ENCODE data around the gene EIPR1.
"Not testable (repeated sequence)": the region's sequence is repeated elsewhere in the genome, so short reads cannot be mapped to it uniquely, and the experiment has no call there.

Gene EIPR1

GRCh38 chr2:3208591-3208990 is 169.0 kb downstream of the EIPR1 start:
- no peak for DNase-seq

GRCh38 chr2:3208179-3208578 is 169.4 kb downstream of the EIPR1 start:
- DNase-seq: no peak

DNA sequence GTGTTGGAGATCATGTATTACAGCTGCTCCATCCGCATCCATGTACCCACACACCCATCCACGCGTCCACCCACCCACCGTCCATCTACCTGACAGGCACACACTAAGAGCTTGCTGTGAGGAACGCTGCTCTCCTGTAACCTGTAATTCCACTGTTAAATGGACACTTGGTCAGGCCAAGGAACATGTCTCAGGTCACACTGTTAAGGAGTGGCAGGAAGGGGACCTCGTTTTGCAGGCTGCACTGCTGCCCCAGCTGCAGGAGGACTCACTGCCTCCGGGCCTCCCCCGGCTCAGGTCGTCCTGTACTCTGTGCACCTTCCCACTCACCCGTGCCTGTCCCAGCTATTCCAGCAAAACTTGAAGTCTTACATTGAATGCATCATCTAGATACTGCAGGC is 170.5 kb downstream of the EIPR1 start:
- no peak for DNase-seq

DNA sequence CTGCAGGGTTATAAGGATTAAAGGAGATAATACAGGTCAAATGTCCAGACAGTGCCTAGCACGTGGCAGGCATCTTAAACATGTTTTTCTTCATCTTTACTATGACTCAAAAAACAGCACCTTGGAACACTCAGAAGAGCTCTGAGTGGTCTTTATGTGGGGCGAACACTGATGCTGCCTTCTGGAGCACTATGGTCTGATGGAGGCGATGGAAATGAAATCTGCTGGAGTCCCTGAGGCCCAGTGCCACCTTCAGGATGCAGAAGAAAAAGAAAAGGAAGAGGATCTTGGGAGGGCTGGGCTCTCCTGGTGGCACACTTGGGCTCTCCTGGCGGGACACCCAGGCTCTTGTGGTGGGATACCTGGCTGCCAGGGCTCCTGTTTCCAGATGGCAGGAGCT is 171.8 kb downstream of the EIPR1 start:
- no peak for DNase-seq

- no peak for DNase-seq
These were observed 173.4 kb downstream of the EIPR1 start for GRCh38 chr2:3204031-3204821.

- DNase-seq: no peak
These were observed 174.1 kb downstream of the EIPR1 start for GRCh38 chr2:3203497-3204019.

DNA sequence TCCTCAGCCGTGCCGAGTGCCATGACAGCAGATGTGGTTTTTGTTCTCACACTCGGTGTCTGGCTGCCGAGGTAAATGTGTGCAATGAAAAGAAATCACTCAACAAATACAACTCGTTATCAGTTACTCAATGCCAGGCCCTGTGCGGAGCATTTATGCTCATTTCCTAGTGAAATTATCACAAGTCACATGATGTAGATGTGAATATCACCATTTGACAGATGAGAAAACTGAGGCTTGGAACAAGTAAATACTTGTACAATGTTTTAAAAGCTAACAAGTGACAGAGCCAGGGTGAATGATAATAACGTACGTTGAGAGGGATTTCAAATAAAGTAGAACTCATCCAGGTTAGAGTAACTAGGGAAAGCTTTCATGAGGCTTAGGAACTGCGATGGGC is 174.7 kb downstream of the EIPR1 start:
- DNase-seq: no peak

DNA sequence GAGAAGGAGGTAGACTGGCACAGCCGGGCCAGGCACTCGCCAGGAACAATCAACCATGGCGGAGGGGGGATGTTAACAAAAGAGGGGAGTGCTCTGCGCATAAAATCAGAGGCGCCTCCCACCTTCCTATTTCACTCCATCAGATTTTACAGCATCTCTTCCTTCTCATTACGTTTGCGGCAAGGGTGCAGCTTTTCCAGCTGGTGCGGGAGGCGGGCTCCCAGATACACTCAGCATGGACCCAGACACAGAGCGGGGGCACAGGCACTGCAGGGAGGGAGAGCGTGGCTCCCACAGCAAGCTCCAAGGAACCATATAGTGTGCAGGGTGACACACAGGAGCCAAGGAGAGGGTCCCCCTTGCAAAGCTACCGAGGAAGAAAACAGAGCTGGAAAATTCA is 176.3 kb downstream of the EIPR1 start:
- DNase-seq: no peak

GRCh38 chr2:3200420-3200939 is 177.1 kb downstream of the EIPR1 start:
- no peak for DNase-seq

- DNase-seq: no peak
These were observed 177.8 kb downstream of the EIPR1 start for GRCh38 chr2:3199627-3200345.

DNA sequence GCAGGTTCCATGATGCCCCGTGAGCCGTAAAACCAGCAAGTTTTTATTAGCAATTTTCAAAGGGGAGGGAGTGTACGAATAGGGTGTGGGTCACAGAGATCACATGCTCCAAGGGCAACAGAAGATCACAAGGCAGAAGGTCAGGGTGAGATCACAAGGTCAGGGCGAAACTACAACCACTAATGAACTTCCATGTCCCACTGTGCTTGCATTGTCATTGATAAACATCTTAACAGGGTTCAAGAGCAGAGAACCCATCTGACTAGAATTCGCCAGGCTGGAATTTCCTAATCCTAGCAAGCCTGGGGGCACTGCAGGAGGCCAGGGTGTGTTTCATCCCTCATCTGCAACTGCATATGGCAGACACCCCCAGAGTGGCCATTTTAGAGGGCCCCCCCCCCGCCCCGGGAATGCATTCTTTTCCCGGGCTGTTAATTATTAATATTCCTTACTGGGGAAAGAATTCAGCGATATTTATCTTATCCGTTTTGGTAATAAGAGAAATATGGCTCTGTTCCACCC is 178.9 kb downstream of the EIPR1 start:
- DNase-seq: not testable (repeated sequence)

DNA sequence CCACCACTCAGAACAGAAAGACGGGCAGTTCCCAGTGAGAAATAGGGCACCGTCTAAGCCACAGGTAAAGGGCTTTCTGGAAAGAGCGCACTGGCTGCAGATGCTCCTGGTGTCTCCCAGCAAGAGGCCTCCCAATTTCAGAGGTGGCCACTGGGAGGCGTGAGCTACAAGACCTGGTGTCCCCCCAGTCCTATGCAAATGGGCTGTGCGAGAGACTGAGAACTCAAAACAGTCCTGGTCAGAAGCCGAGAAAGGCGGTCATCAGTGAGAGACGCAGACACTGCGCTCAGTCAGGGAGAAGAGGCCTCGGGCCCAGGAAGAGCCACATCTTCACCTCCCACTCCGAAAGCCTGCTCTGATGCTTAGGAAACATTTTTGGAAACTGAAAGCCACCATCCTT is 179.5 kb downstream of the EIPR1 start:
- no peak for DNase-seq

DNA sequence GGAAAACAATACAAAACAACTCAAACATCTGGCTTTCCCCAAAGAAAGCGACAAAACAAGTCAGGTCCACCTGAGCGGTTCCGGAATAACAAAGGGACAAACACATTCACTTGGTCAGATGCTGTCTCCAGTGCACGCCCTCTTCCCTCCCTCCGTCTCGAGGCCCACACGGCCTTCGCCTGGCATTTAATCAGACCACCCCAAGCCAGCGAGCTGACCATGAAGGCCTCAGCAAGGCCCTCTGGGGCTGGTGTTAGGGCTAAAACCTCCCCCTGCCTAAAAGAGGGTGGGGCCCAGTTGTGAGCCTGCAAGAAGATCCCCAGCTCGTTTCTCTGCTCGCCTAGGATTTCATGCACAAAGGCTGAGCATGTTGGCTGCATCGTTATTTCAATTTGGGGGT is 180.3 kb downstream of the EIPR1 start:
- DNase-seq: no peak

DNA sequence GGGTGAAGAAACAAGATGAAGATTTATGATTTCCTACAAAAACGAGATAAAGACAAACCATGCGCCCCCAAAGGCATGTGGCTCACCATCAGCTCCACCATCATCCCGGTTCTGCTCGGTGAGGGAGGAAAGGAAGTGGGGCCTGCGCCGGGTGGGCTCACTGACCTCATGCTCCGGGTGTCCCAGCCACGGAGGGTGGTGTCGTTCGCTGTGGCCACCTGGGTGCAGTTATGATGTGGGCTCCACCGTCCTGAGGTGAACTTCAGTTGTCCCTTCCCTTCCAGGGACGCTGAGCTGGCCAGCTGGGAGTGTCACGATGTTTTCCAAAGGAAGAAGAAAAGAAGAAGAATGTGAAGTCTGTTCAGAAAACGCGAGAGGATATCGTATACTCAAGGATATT is 180.9 kb downstream of the EIPR1 start:
- DNase-seq: no peak

DNA sequence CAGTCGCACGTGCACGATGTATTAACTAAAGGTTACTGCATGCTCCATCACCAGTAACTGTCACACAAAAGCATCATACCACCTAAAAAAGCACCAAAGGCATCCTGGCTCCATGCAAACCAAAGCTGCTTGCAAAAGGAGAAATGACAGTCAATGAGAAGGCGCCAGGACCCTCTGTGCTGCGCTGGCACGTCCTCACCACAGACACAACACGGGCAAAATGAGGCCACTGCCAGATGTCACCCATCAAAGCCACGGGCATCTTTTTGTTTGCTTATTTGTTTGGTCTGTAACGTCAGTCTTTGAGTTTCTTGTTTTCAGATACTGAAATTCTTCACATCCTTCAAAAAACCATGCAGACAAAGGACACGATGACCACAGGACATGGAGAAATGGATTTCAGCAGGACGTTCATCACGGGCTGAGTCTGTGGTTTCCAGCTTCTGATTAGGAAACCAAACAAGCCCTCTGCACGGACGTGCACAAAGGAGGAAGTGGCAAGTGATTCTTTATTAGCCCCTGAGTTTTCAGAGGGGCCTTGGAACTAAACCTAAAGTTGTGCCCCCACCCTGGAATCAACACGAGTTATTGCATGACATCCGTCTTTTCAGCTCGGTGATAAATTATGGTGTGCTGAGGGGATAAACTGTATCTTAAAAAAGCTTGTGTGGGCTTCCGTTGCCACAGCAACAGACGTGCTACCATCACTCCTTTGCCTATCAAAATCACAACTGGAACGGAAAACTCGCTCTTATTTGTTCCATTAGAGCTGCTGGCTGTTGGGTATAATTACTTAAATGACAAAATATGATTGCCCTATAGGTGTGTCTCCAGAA is 181.8 kb downstream of the EIPR1 start:
- DNase-seq: peak; percentile 7

GRCh38 chr2:3194828-3195227 is 182.8 kb downstream of the EIPR1 start:
- DNase-seq: no peak

DNA sequence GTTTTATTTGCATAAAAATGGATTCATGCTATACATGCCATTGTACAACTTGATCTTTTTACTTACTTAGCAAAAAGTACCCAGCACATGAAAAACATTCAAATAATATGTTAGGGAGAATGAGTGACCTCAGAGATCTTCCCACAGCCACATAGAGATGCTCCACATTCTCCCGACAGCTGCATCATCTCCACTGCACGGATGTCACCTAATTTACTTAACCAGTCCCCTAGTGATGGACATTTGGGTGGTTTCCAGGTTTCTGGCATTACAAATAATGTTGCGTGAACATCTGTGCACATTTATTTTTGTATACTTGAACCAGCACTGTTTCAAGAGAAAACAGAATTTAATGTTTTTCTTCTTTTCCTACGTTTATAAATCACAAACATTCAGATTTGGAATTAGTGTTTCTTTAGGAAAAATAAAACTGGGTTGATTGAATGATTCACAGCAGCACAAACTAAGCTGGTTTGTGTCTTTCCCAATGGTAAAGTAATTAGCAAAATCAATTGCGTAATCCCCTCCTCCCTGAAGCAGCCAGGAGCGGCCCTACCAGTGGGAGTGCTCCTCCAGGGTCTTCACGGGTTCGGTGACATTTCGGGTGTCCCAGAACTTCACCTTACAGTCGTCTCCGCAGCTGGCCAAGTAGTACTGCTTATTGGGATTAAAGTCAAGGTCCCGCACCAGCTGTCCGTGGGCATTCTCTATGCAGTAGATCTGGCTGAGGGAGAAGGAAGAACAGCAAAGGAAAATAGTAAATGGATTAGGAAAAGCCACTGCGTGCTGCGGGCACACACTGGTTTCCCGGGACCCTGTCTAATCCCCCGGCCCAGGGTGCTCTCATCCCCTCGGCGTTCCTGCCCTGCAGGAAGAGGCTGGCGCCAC is 183.9 kb downstream of the EIPR1 start:
- no peak for DNase-seq

DNA sequence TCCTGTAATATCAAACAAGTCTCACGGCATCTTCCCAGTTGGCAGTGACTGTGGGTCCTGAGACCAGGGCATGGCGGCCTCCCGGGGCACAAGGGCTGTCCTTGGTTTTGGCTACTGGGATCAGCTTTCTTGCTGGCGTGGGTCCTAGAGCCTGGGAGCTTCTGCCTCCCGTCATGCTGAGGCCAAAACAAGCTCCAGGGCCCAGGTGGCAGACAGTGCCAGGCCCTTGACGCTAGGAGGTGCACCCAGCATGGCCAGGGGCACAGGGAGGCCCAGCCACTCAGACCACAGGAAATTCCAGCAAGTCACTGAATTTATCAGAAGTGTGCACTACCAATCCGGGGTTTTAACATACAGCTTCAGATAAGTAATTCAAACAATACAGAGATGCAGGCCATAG is 184.7 kb downstream of the EIPR1 start:
- no peak for DNase-seq

- no peak for DNase-seq
These were observed 185.3 kb downstream of the EIPR1 start for GRCh38 chr2:3192281-3192818.

- DNase-seq: no peak
These were observed 187.7 kb downstream of the EIPR1 start for GRCh38 chr2:3189961-3190360.

DNA sequence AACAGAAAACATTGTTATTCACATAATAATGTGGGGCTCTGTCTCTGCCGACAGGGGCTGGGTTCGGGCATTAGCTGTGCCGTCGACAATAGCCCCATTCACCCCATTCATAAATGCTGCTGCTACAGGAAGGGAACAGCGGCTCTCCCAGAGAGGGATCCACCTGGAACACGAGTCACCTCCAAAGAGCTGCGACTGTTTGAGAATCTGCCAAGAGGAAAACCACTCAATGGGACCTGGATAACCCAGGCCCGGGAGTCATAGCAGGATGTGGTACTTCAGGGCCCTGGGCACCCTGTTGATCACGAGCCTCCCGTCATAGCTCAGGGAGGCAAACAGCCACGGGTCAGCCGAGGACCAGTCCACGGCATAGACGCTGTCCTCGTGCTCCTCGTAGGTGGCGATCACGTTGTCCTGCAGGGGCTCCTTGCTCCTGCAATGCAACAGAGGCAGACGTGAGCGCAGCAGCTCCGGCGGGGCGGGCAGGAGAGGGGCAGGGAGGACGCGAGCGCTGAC is 188.5 kb downstream of the EIPR1 start:
- no peak for DNase-seq
